Thyroid gland (tissue), 4 donors: Measurements from ENCODE around the gene GP9. TPM values are rescaled to one million over a fixed set of nuclear protein-coding genes. Genes with fewer than 3 reads are reported as not detected.
"Not testable (repeated sequence)": the region's sequence is repeated elsewhere in the genome, so short reads cannot be mapped to it uniquely, and the experiment has no call there.

Source experiments
- DNase-seq, 2 donors: peaks; one replicate each; pipeline ENCODE4 v3.0.0-alpha.2; 2019
- H3K27ac ChIP-seq, 3 donors: fragments of 200-600 bp; sonication (generic); 1 replicate in 2 of 3; 2 replicates in 1 of 3; pipeline ENCODE4 v1.5.1; 2016 to 2019; ENCODE audit warnings: mild to moderate bottlenecking in 1 of 3, moderate library complexity in 1 of 3
- H3K27me3 ChIP-seq: fragments of 200-600 bp; sonication (generic); one replicate; pipeline ENCODE4 v1.5.1; 2019
- H3K36me3 ChIP-seq, 2 donors: fragments of 200-600 bp; sonication (generic); one replicate each; pipeline ENCODE4 v1.5.1; 2016 to 2019
- H3K4me1 ChIP-seq, 2 donors: fragments of 200-600 bp; sonication (generic); one replicate each; pipeline ENCODE4 v1.5.1; 2017 to 2019
- H3K4me3 ChIP-seq, 3 donors: fragments of 200-600 bp; sonication (generic); replicated peaks in 1 of 3; 1 replicate in 2 of 3; 2 replicates in 1 of 3; pipeline ENCODE4 v1.5.1; 2016; ENCODE audit warnings: mild to moderate bottlenecking in 1 of 3
- H3K9me3 ChIP-seq: fragments of 200-600 bp; sonication (generic); one replicate; pipeline ENCODE4 v1.5.1; 2017
- POLR2A ChIP-seq, 2 donors: fragments of 450-650 bp; IDR thresholded peaks; one replicate each; pipeline ENCODE4 v1.6.1; 2017; ENCODE audit warnings: antibody characterized with exemption in 2 of 2, mild to moderate bottlenecking in 2 of 2, moderate library complexity in 1 of 2
- WGBS, 2 donors: methylation state at CpG; one replicate each; pipeline ENCODE4 v1.1.5; 2017; 5-methylcytosine and 5-hydroxymethylcytosine counted together
- intact Hi-C: fragments of 100-400 bp; cut with DNase I; formaldehyde crosslinking; loops from one replicate; pipeline ENCODE4 v1.15.1; 2023
- total RNA-seq, 4 donors: library from RNA; depleted of rRNA; stranded (reverse); fragments of >200 nt; gene quantifications; one replicate each; pipeline ENCODE4 v1.2.3, GENCODE V29; 2016
- TF ChIP-seq, protein P1 (sequence below), 6 experiments: fragments of 200-600 bp in 3 of 6; fragments of 450-650 bp in 3 of 6; sonication (generic) in 3 of 6; IDR thresholded peaks; one replicate each; pipeline ENCODE4 v1.5.1; 2016 to 2019; ENCODE audit warnings: antibody characterized with exemption in 6 of 6, mild to moderate bottlenecking in 2 of 6, inconsistent platforms in 1 of 6, moderate library complexity in 1 of 6

Gene GP9
- total RNA-seq, 4 donors from 2014 or later, result not detected

- Histone ChIP-seq H3K4me3 (peak overlapping the region in 1 of 3 donors; percentile 17), H3K9me3 (no peaks in the 10 kb centered on the region), H3K27ac (peak overlapping the region in 1 of 3 donors; percentile 50), H3K27me3 (no peaks in the 10 kb centered on the region), H3K36me3 (no peaks in the 10 kb centered on the region), H3K4me1 (peaks cover 10 to 13% of the 10 kb centered on the region in 2 donors)
- DNase-seq, result peak; percentile 21 to 30
- intact Hi-C loops, result no loop called here
- WGBS, 2 donors, result 21 to 39% methylated on average over 13 to 27 of the region's 44 CpGs
- TF ChIP-seq, protein P1, sequence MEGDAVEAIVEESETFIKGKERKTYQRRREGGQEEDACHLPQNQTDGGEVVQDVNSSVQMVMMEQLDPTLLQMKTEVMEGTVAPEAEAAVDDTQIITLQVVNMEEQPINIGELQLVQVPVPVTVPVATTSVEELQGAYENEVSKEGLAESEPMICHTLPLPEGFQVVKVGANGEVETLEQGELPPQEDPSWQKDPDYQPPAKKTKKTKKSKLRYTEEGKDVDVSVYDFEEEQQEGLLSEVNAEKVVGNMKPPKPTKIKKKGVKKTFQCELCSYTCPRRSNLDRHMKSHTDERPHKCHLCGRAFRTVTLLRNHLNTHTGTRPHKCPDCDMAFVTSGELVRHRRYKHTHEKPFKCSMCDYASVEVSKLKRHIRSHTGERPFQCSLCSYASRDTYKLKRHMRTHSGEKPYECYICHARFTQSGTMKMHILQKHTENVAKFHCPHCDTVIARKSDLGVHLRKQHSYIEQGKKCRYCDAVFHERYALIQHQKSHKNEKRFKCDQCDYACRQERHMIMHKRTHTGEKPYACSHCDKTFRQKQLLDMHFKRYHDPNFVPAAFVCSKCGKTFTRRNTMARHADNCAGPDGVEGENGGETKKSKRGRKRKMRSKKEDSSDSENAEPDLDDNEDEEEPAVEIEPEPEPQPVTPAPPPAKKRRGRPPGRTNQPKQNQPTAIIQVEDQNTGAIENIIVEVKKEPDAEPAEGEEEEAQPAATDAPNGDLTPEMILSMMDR (IDR thresholded peaks at IDR 0.05), result no peak
- TF ChIP-seq POLR2A (IDR thresholded peaks at IDR 0.05), result no peak
These were observed 7.8 kb downstream of the GP9 start for GRCh38 chr3:129068291-129068886.

GRCh38 chr3:129069313-129070085 lies 8.9 kb downstream of the GP9 start:
- 81 to 85% methylated on average over 13 of the region's 13 CpGs for WGBS, 2 donors
- Histone ChIP-seq H3K27ac (peak overlapping the region in 1 of 3 donors; percentile 50), H3K4me1 (peaks cover 6 to 10% of the 10 kb centered on the region in 2 donors)
- H3K4me3 ChIP-seq, H3K36me3 ChIP-seq, H3K9me3 ChIP-seq, DNase-seq, H3K27me3 ChIP-seq, intact Hi-C loops: not testable (repeated sequence)

- no peaks in the 10 kb centered on the region for H3K27me3 ChIP-seq
- no peak for DNase-seq
- H3K9me3 ChIP-seq, result no peaks in the 10 kb centered on the region
- no peak overlapping the region for H3K4me3 ChIP-seq
- intact Hi-C loops, result no loop called here
- H3K27ac ChIP-seq, result peak overlapping the region in 1 of 3 donors; percentile 31
- TF ChIP-seq POLR2A (IDR thresholded peaks at IDR 0.05), result no peak
- TF ChIP-seq, protein P1 (IDR thresholded peaks at IDR 0.05), result no peak
- 84 to 88% methylated on average over 8 of the region's 8 CpGs for WGBS, 2 donors
- H3K4me1 ChIP-seq, result peaks cover 6 to 10% of the 10 kb centered on the region in 2 donors
- no peaks in the 10 kb centered on the region for H3K36me3 ChIP-seq
These were observed 9.7 kb downstream of the GP9 start for GRCh38 chr3:129070086-129070885.

GRCh38 chr3:129077222-129077621 lies 16.6 kb downstream of the GP9 start:
- DNase-seq, result no peak
- WGBS, 2 donors, result 75 to 79% methylated on average over 7 of the region's 7 CpGs
- Histone ChIP-seq H3K4me3 (no peak overlapping the region), H3K27ac (no peak overlapping the region), H3K36me3 (no peaks in the 10 kb centered on the region), H3K27me3 (no peaks in the 10 kb centered on the region), H3K9me3 (no peaks in the 10 kb centered on the region), H3K4me1 (peaks cover 0 to 9% of the 10 kb centered on the region in 2 donors)
- intact Hi-C loops, result no loop called here
- TF ChIP-seq, protein P1 (IDR thresholded peaks at IDR 0.05), result no peak
- TF ChIP-seq POLR2A (IDR thresholded peaks at IDR 0.05), result no peak

GRCh38 chr3:129078510-129078909 lies 17.9 kb downstream of the GP9 start:
- Histone ChIP-seq H3K27me3 (no peaks in the 10 kb centered on the region), H3K4me3 (no peak overlapping the region), H3K36me3 (no peaks in the 10 kb centered on the region), H3K9me3 (no peaks in the 10 kb centered on the region), H3K4me1 (peaks cover 0 to 10% of the 10 kb centered on the region in 2 donors), H3K27ac (no peak overlapping the region)
- no peak for DNase-seq
- intact Hi-C loops, result no loop called here
- WGBS, 2 donors, result 82 to 86% methylated on average over 3 to 8 of the region's 8 CpGs
- no peak for TF ChIP-seq POLR2A (IDR thresholded peaks at IDR 0.05)
- TF ChIP-seq, protein P1 (IDR thresholded peaks at IDR 0.05), result no peak
